ENCODE results near the gene MYG1. TPM values are rescaled to one million over a fixed set of nuclear protein-coding genes. Genes with fewer than 3 reads are reported as not detected.

MYG1 gene
- total and polyA plus RNA-seq, 2 of the 4 experiments (the other 2 are of a cell fraction), result 49.8 to 63.7 TPM

DNA sequence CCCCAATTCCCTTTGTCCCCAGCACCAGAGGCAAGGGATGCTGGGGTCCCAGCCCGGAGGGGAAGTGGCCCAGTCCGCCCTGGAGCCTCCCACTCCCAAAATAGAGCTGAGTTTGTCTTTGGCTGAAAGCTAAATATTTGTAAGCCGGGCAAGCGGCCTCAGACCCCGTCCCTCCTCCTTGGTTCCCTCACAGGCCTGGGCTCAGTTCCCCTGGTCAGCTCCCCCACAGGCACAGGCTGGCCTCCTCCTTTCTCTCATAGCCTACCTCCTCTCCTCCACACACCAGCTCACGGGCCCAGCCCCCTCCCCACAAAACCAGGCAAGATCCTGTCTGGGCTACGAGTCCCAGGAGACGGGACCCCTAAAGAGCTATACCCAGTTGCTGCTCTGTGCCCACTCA, 35.3 kb downstream of the MYG1 start:
- intact Hi-C loops (cut with micrococcal nuclease) (no loop called here), dilution Hi-C loops (cut with HindIII; ENCODE audit: low sequenced_read_pairs, unreplicated experiment) (no loop called here), in situ Hi-C loops (cut with MboI; ENCODE audit: low sequenced_read_pairs) (no loop called here)
- CTCF ChIA-PET, result interaction anchor here (0.8 to 1.0 kb wide), 2 partner anchors 13 to 139 kb away, joined by 4 read pairs; partner anchors contain the start of gene AAAS
- Histone ChIP-seq H2AK5ac (ENCODE audit: low read depth, low read length) (no peak overlapping the region), H4K20me1 (ENCODE audit: insufficient read depth, low read length) (no peaks in the 10 kb centered on the region), H3K9me3 (ENCODE audit: control insufficient read depth, insufficient read depth, low read length) (no peaks in the 10 kb centered on the region), H3K27ac (ENCODE audit: insufficient read depth, low read length) (no peak overlapping the region), H3K27me3 (ENCODE audit: control insufficient read depth, insufficient read depth, low read length) (peaks cover 79% of the 10 kb centered on the region), H3K9me1 (ENCODE audit: insufficient read depth, low read length) (peaks cover 6% of the 10 kb centered on the region; the same call in 1 of the 2 replicates), H3K4me2 (ENCODE audit: low read depth, low read length) (no peak overlapping the region), H3K14ac (replicated peaks; ENCODE audit: low read depth, low read length) (no peak overlapping the region), H3K56ac (ENCODE audit: extremely low read depth, insufficient read depth, low read length) (no peak overlapping the region), H3K4me1 (ENCODE audit: control insufficient read depth, insufficient read depth, low read length) (no peaks in the 10 kb centered on the region), H3K18ac (ENCODE audit: low read depth, low read length) (no peak overlapping the region), H3K9ac (ENCODE audit: low read depth, low read length) (no peak overlapping the region), H4K5ac (ENCODE audit: low read depth, low read length) (no peak overlapping the region), H2BK20ac (ENCODE audit: low read depth, low read length) (no peak overlapping the region), H3K4ac (ENCODE audit: low read depth, low read length) (no peak overlapping the region), H2AFZ (replicated peaks; ENCODE audit: low read length, poor library complexity) (no peak overlapping the region), H2BK120ac (ENCODE audit: low read depth, low read length) (no peak overlapping the region), H3K4me3 (ENCODE audit: insufficient read depth, low read depth, low read length) (no peak overlapping the region), H2BK5ac (ENCODE audit: low read depth, low read length, poor library complexity, severe bottlenecking) (no peak overlapping the region), H2BK15ac (ENCODE audit: low read depth, low read length) (no peak overlapping the region), H4K91ac (ENCODE audit: insufficient read depth, low read depth, low read length) (no peak overlapping the region), H2AK9ac (replicated peaks; ENCODE audit: low read depth, low read length, poor library complexity) (no peak overlapping the region), H3K79me1 (ENCODE audit: low read depth in 1 of 2, low read length in 2 of 2) (no peaks in the 10 kb centered on the region), H3K23ac (ENCODE audit: low read depth, low read length) (no peak overlapping the region), H4K8ac (ENCODE audit: low read depth in 2 of 2, low read length in 2 of 2) (no peak overlapping the region), H3K36me3 (ENCODE audit: control insufficient read depth, insufficient read depth, low read length) (no peaks in the 10 kb centered on the region)
- BruUV-seq (replicated peaks), result no TSS peak
- TF ChIP-seq RAD21 (IDR thresholded peaks at IDR 0.05; ENCODE audit: low read length) (no peak), MAFK (IDR thresholded peaks at IDR 0.05; ENCODE audit: low read depth, low read length) (no peak), BHLHE40 (IDR thresholded peaks at IDR 0.05; ENCODE audit: low read depth, low read length) (no peak), SMC3 (IDR thresholded peaks at IDR 0.05; ENCODE audit: low read depth, low read length) (no peak), RFX5 (IDR thresholded peaks at IDR 0.05; ENCODE audit: low read depth, low read length) (no peak), MXI1 (IDR thresholded peaks at IDR 0.05; ENCODE audit: borderline replicate concordance, low read depth, low read length) (no peak), FOS (IDR thresholded peaks at IDR 0.05; ENCODE audit: low read depth, low read length) (no peak), RCOR1 (IDR thresholded peaks at IDR 0.05; ENCODE audit: insufficient replicate concordance, low read length) (no peak), CTCF (conservative IDR thresholded peaks at IDR 0.05; ENCODE audit: low read depth, low read length) (no peak), NFE2L2 (IDR thresholded peaks at IDR 0.05; ENCODE audit: low read depth, low read length) (no peak), MAZ (IDR thresholded peaks at IDR 0.05; ENCODE audit: borderline replicate concordance, low read depth, low read length) (no peak), CEBPB (IDR thresholded peaks at IDR 0.05; ENCODE audit: low read depth, low read length) (no peak), USF2 (IDR thresholded peaks at IDR 0.05; ENCODE audit: low read depth, low read length) (no peak), CHD1 (IDR thresholded peaks at IDR 0.05; ENCODE audit: low read depth, low read length) (no peak)
- TF ChIP-seq, protein P1, sequence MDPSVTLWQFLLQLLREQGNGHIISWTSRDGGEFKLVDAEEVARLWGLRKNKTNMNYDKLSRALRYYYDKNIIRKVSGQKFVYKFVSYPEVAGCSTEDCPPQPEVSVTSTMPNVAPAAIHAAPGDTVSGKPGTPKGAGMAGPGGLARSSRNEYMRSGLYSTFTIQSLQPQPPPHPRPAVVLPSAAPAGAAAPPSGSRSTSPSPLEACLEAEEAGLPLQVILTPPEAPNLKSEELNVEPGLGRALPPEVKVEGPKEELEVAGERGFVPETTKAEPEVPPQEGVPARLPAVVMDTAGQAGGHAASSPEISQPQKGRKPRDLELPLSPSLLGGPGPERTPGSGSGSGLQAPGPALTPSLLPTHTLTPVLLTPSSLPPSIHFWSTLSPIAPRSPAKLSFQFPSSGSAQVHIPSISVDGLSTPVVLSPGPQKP (IDR thresholded peaks at IDR 0.05; ENCODE audit: borderline replicate concordance, low read depth, low read length), result no peak
- DNase-seq, result no peak
- POLR2A ChIA-PET (ENCODE audit: unreplicated experiment), result no interaction called here
- whole genome bisulfite sequencing, 2 experiments (ENCODE audit: extremely low coverage in 2 of 2, insufficient read length in 1 of 2), result 56% methylated on average over 2 of the region's 8 CpGs; no CpG with 5 or more reads in 1 of the 2 experiments
- no peak for ATAC-seq (ENCODE audit: low read depth)

All from IMR-90 (cell line).